ENCODE results near the gene AGBL4.

DNA sequence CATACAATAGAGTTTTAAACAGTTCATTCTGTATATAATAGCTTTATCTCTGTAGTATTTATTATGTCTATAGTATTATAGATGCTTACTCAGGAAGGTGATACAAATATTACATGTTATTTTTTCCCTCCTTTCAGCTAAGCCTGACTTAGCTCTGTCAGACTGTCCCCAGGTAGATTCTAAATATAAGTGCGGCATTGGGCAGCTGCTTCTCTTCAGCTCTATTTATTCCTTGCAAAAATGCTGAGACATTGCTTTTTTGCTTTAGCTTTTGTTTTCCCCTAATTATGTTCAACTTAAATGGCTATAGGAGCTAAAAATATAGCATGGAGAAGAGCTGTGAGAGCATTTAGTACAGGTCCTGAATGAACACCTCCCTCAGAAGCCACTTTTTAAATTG, 1043.8 kb downstream of the AGBL4 start:
- no peak for TF ChIP-seq POLR2A (IDR thresholded peaks at IDR 0.05; ENCODE audit: low read depth)
- TF ChIP-seq, protein P1, sequence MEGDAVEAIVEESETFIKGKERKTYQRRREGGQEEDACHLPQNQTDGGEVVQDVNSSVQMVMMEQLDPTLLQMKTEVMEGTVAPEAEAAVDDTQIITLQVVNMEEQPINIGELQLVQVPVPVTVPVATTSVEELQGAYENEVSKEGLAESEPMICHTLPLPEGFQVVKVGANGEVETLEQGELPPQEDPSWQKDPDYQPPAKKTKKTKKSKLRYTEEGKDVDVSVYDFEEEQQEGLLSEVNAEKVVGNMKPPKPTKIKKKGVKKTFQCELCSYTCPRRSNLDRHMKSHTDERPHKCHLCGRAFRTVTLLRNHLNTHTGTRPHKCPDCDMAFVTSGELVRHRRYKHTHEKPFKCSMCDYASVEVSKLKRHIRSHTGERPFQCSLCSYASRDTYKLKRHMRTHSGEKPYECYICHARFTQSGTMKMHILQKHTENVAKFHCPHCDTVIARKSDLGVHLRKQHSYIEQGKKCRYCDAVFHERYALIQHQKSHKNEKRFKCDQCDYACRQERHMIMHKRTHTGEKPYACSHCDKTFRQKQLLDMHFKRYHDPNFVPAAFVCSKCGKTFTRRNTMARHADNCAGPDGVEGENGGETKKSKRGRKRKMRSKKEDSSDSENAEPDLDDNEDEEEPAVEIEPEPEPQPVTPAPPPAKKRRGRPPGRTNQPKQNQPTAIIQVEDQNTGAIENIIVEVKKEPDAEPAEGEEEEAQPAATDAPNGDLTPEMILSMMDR (IDR thresholded peaks at IDR 0.05): no peak
- no peak for TF ChIP-seq POLR2AphosphoS5 (IDR thresholded peaks at IDR 0.05)
